ENCODE results near the gene IL2RA.

The IL2RA gene

DNA sequence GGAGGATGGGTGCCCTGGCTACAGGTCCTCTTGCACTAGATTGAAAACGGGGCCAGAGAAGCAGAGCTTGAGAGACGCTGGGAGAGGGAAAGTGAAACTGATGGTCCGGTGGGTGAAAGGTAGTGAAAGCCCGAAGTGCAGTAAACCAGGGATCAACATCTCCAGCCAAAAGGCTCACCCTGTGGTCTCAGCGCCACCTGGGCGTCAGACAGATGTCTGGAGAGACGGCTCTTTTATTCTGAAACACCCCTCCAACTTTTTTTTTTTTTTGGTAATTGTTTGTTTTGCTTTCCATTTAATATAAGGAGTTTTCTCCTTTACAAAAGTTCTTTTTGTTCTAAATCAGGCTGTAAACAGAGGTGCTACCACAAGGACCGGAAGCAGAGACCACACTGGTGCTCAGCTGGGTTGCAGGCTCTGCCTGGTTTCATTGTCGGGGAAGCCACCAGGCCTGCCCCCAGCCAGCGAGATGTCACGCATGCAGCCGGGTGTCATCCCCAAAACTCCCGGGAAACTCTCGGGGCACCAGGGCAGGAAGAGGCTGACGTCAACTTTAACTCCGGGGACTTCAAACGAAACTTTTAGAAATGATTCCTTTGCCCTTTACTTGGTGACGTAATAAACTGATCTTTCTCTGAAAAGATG is 11.2 kb downstream of the IL2RA start:
- Mint-ChIP-seq H3K27me3 (ENCODE audit: low read depth) (peaks cover 44% of the 10 kb centered on the region), H3K4me1 (no peaks in the 10 kb centered on the region), H3K4me3 (peak overlapping the region in 2 of 3 experiments; percentile 17 to 44), H3K27ac (no peak overlapping the region), H3K36me3 (ENCODE audit: low read depth) (no peaks in the 10 kb centered on the region), H3K9me3 (no peaks in the 10 kb centered on the region)
- TF ChIP-seq, protein P1, sequence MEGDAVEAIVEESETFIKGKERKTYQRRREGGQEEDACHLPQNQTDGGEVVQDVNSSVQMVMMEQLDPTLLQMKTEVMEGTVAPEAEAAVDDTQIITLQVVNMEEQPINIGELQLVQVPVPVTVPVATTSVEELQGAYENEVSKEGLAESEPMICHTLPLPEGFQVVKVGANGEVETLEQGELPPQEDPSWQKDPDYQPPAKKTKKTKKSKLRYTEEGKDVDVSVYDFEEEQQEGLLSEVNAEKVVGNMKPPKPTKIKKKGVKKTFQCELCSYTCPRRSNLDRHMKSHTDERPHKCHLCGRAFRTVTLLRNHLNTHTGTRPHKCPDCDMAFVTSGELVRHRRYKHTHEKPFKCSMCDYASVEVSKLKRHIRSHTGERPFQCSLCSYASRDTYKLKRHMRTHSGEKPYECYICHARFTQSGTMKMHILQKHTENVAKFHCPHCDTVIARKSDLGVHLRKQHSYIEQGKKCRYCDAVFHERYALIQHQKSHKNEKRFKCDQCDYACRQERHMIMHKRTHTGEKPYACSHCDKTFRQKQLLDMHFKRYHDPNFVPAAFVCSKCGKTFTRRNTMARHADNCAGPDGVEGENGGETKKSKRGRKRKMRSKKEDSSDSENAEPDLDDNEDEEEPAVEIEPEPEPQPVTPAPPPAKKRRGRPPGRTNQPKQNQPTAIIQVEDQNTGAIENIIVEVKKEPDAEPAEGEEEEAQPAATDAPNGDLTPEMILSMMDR (IDR thresholded peaks at IDR 0.05; ENCODE audit: unreplicated experiment in 3 of 3): no peak

DNA sequence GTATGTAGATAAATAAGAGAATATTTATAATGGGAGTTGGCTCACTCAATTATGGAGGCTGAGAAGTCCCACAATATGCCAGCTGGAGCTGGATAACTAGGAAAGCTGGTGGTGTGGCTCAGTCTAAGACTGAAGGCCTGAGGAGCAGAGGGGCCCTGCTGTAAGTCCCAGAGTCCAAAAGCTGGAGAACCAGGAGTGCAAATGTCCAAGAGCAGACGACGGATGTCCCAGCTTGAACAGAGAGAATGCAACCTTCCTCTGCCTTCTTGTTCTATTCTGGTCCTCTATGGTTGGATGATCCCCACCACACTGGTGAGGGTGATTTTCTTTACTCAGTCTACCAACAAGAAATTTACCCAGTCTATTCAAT is 13.2 kb downstream of the IL2RA start:
- peaks cover 4% of the 10 kb centered on the region for H3K4me1 Mint-ChIP-seq

DNA sequence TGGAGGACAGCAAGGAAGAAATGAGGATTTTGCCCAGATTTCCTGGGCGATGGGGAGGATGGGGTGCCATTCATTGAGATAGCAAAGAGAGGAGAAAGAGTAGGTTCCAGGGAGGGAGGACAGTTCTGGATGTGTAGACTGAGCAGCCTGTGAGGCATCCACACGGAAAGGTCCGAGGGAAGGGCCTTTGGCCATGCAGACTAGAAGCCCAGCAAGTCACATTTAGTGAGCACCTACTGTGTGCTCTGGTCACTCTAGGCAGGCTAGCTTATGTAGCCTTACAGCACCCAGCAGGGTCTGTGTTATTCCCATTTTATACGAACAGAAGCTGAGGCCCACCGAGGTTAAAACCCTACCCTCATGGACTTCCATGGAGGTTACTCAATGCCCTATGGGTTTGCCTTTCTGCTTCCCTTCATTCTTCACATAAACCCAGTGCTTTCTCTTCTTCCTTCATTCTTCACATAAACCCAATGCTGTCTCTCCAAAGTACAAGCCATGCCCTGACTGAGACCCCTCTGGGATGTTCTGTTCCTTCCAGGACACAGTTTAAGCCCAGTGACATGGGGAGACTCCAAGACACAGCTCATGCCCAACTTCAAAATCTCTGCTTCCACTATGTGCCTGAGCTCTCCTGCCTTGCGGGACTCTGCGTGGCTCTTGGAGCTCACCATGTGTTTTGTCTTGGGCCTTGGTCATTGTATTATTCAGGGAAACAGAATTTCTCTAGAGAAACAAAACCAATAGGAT is 13.7 kb downstream of the IL2RA start:
- Mint-ChIP-seq H3K9me3 (no peaks in the 10 kb centered on the region), H3K27me3 (ENCODE audit: low read depth) (peaks cover 30% of the 10 kb centered on the region), H3K27ac (no peak overlapping the region), H3K4me3 (no peak overlapping the region), H3K36me3 (ENCODE audit: low read depth) (no peaks in the 10 kb centered on the region), H3K4me1 (peaks cover 4% of the 10 kb centered on the region)
- TF ChIP-seq, protein P1 (IDR thresholded peaks at IDR 0.05; ENCODE audit: unreplicated experiment in 3 of 3): no peak

More for the DNA sequence above, 13.2 kb downstream of the IL2RA start:
- TF ChIP-seq, protein P1 (IDR thresholded peaks at IDR 0.05; ENCODE audit: unreplicated experiment in 3 of 3): no peak
- Mint-ChIP-seq H3K9me3 (no peaks in the 10 kb centered on the region), H3K36me3 (ENCODE audit: low read depth) (no peaks in the 10 kb centered on the region), H3K4me3 (no peak overlapping the region), H3K27me3 (ENCODE audit: low read depth) (peaks cover 35% of the 10 kb centered on the region), H3K27ac (no peak overlapping the region)

DNA sequence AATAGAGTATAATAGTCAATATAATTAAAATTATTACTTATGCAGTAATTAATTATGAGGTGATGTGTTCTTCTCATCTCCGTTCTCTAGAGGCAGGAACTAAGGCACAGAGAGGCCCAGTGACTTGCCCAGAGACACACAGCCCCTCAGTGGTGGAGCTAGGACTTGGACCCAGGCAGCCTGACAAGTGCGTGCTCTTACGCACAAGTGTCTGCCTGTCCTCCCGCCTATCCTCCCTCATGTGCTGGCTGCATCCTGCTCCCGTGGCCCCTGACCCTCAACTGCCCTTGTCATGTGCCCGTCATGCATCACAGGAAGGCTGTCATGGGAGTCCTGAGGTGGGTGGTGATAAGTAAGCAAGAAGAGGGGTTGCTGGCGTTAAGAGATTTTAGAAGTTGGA is 14.3 kb downstream of the IL2RA start:
- Mint-ChIP-seq H3K36me3 (ENCODE audit: low read depth) (no peaks in the 10 kb centered on the region), H3K27me3 (ENCODE audit: low read depth) (peaks cover 30% of the 10 kb centered on the region), H3K9me3 (no peaks in the 10 kb centered on the region), H3K4me1 (peaks cover 4% of the 10 kb centered on the region), H3K27ac (no peak overlapping the region), H3K4me3 (no peak overlapping the region)
- TF ChIP-seq, protein P1 (IDR thresholded peaks at IDR 0.05; ENCODE audit: unreplicated experiment in 3 of 3): no peak

DNA sequence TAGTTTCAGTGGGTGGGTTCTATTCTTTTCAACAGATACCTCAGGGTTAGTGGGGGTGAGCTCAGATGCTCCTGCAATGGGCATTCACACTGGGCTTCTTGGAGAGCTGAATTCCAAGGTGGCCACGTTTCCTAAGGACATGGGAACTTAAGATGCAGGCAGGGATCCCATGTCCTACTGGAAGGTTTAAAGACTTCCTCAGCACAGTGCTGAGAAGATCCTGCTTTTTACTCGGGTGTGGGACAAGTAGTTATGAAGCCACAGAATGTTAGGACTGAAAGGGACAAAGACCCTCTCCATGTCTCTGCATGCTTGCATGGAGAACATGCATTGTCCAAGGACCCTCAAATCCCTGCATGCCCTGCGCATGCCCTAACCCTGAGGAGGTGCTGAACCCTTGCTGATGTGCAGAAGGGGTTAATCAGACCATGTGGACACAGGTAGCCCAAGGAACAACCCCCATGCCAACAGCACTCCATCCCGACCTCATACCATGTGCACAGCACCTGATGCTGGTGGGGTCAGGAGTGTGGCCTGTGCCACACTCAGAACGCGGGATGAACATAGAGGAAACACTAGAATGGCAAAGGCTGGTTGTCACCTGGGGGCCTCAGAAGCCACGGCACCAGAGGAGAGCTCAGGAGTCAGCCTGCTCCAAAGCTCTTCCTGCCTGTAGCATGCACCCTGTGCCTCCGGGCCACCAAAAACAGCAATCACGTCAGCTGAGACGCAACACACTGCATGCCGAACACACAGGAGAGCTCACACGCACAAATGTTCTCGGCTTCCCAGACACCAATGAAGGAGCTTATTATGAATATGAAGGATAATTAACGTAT is 15.2 kb downstream of the IL2RA start:
- H3K9me3 Mint-ChIP-seq: no peaks in the 10 kb centered on the region
- no peaks in the 10 kb centered on the region for H3K36me3 Mint-ChIP-seq (ENCODE audit: low read depth)
- TF ChIP-seq, protein P1 (IDR thresholded peaks at IDR 0.05; ENCODE audit: unreplicated experiment in 3 of 3): no peak
- H3K4me1 Mint-ChIP-seq: peaks cover 4% of the 10 kb centered on the region
- H3K27ac Mint-ChIP-seq: no peak overlapping the region
- peaks cover 28% of the 10 kb centered on the region for H3K27me3 Mint-ChIP-seq (ENCODE audit: low read depth)
- no peak overlapping the region for H3K4me3 Mint-ChIP-seq
